Epithelial cell of esophagus (primary cell): ENCODE measurements around the gene ERO1B.
A peak's percentile ranks its signal among the peaks of the same experiment; 100 is the strongest.

ENCODE experiments used
- DNase-seq: peaks from one replicate; pipeline ENCODE4 v3.0.0; 2010; ENCODE audit warnings: low read depth
- H3K4me3 ChIP-seq: 2 replicates; pipeline ENCODE4 v1.5.1; 2011; ENCODE audit warnings: mild to moderate bottlenecking, low read length, control low read depth
- CTCF ChIP-seq: IDR thresholded peaks from 2 replicates; pipeline ENCODE4 v1.5.1; 2011; ENCODE audit warnings: low read depth, mild to moderate bottlenecking, low read length, control low read depth, inconsistent platforms; ENCODE audit not compliant: insufficient read depth; ENCODE audit errors: missing control alignments

The ERO1B gene

GRCh38 chr1:236211815-236212214 is 69.9 kb downstream of the ERO1B start:
- TF ChIP-seq CTCF, result no peak
- no peak overlapping the region for H3K4me3 ChIP-seq
- DNase-seq, result no peak

DNA sequence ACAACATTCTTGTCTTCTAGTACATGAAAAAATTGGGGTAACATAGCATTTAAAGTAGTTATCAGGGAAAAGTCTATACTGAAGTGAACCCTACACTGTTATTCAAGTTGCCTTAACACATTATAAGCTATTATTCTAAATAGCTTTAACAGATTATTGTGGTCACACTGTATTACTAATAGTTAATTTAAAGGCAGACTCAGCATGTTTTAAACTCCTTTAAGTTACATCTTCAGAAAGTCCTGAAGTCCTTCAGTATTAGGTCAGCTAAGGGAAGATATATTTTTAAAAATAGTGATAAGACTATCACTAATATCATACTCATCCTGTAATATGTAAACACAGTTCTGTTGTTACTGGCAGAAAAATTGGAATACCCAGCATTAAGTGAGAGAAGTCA is 72.0 kb downstream of the ERO1B start:
- TF ChIP-seq CTCF, result no peak
- no peak overlapping the region for H3K4me3 ChIP-seq
- no peak for DNase-seq

DNA sequence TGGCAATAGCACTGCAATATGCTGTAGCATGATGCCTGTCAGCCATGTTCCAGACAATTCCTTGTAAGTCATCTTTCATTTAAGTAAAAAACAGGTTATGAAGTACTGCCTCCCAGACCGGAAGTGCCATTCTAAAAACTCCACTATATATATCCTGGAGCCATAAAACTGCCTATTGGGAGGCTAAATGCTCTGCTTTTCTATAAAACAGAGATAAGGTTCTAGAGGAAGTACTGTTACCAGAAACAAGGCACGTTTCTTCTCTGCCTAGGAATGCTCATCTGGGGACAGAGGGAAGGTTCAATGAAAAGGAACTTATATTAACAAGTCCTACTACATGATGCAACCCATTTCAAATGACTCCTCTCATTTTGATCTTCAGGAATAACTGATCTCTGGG is 72.6 kb downstream of the ERO1B start:
- TF ChIP-seq CTCF, result no peak
- DNase-seq, result no peak

DNA sequence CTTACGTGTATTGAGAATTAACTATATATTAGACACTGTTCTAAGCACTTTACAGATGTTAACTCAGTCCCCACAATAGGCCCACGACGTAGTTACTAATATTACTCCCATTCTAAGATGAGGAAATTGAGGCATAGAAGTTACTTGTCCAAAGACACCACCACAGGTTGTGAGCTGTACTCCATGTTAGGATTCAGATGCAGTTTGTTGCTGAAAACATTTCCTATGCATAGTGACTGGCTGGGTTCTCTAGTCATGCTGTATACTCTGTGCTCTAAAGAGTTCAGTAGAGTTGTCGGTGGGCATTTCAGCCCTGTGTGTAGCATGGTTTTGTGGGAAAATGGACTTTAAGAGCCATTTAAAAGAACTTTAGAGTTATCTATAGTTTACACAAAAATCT is 74.2 kb downstream of the ERO1B start:
- TF ChIP-seq CTCF, result no peak
- no peak for DNase-seq
- no peak overlapping the region for H3K4me3 ChIP-seq

More for the DNA sequence above, 72.6 kb downstream of the ERO1B start:
- H3K4me3 ChIP-seq, result no peak overlapping the region

DNA sequence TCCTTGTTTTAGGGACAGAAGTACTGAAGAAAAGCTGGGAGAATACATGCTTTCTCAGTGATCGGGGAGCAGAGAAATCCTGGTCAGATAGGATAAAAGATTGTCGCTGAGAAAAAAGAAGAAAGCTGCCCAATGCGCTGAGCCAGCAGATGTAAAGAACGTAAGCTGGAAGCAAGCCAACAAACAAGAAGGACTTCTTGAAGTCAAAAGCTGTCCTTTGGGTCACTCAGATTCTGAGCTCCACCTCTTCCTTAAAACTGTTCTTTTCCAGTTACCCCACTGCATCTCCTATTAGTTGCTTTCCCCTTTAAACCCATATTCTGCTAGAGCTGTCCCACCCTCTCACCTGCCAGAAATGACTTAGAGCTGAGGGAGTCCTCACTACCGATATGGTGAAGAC is 74.6 kb downstream of the ERO1B start:
- TF ChIP-seq CTCF, result no peak
- DNase-seq, result no peak
- H3K4me3 ChIP-seq, result no peak overlapping the region

GRCh38 chr1:236206548-236206947 is 75.2 kb downstream of the ERO1B start:
- no peak for TF ChIP-seq CTCF
- DNase-seq, result no peak
- H3K4me3 ChIP-seq, result no peak overlapping the region

DNA sequence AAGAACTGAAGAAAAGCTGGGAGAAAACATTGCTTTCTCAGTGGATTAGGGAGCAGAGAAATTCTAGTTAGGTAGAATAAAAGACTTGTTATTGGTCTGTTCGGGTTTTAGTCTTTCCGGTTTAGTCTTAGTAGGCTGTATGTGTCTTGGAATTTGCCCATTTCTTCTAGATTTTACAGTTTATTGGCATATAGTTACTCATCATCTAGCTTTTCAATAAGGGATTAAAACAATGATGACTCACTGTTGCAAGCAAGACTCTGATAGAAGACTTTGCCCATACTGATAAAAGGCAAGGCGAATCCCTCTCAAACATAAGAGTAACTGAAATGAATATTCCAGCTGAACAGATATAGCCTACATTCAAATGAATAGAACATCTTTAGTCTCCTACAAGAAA is 77.1 kb downstream of the ERO1B start:
- peak; percentile 5 for DNase-seq
- H3K4me3 ChIP-seq, result no peak overlapping the region
- TF ChIP-seq CTCF, result no peak
